Neural cell (in vitro differentiated cells): Measurements from ENCODE around the gene IL22RA2. TPM values are rescaled to one million over a fixed set of nuclear protein-coding genes. Genes with fewer than 3 reads are reported as not detected.

Source experiments
- H2AFZ ChIP-seq: fragments of 200-600, 300-800 bp; sonication (generic), shearing (Covaris generic); 2 replicates; pipeline ENCODE4 v1.6.0; 2014; ENCODE audit warnings: low read depth, mild to moderate bottlenecking, antibody characterized with exemption, low read length, moderate library complexity
- H3F3A ChIP-seq: fragments of 200-600 bp; shearing (Covaris generic); 2 replicates; pipeline ENCODE4 v1.6.1; 2016; ENCODE audit warnings: mild to moderate bottlenecking, moderate library complexity, mixed read lengths, antibody characterized with exemption, low read length; ENCODE audit not compliant: insufficient read depth, poor library complexity, severe bottlenecking
- H3K27ac ChIP-seq: fragments of 200-600, 300-800 bp; sonication (generic), shearing (Covaris generic); 2 replicates; pipeline ENCODE4 v1.5.1; 2014; ENCODE audit warnings: mild to moderate bottlenecking, low read length, moderate library complexity
- H3K27me3 ChIP-seq: fragments of 300-800, 200-600 bp; sonication (generic), shearing (Covaris generic); 2 replicates; pipeline ENCODE4 v1.6.0; 2014; ENCODE audit warnings: mild to moderate bottlenecking, low read depth, low read length, moderate library complexity; ENCODE audit not compliant: insufficient read depth
- H3K36me3 ChIP-seq: fragments of 300-800, 200-600 bp; sonication (generic), shearing (Covaris generic); 2 replicates; pipeline ENCODE4 v1.5.1; 2014; ENCODE audit warnings: mild to moderate bottlenecking, antibody characterized with exemption, low read length, moderate library complexity; ENCODE audit not compliant: insufficient read depth
- H3K4me2 ChIP-seq: fragments of 300-800, 200-600 bp; sonication (generic), shearing (Covaris generic); 2 replicates; pipeline ENCODE4 v1.6.0; 2014; ENCODE audit warnings: mild to moderate bottlenecking, low read length
- H3K4me3 ChIP-seq: fragments of 300-800, 200-600 bp; sonication (generic), shearing (Covaris generic); 2 replicates; pipeline ENCODE4 v1.5.1; 2014; ENCODE audit warnings: mild to moderate bottlenecking, low read length, moderate library complexity
- H3K79me2 ChIP-seq: fragments of 200-600 bp; shearing (Covaris generic); replicated peaks from 2 replicates; pipeline ENCODE4 v1.6.0; 2014; ENCODE audit warnings: mild to moderate bottlenecking, low read length, moderate library complexity; ENCODE audit not compliant: insufficient read depth
- H3K9ac ChIP-seq: fragments of 300-800, 200-600 bp; sonication (generic), shearing (Covaris generic); 2 replicates; pipeline ENCODE4 v1.6.1; 2016; ENCODE audit warnings: mild to moderate bottlenecking, low read length, mixed read lengths
- H3K9me2 ChIP-seq: fragments of 200-600 bp; shearing (Covaris generic); 2 replicates; pipeline ENCODE4 v1.6.1; 2016; ENCODE audit warnings: mild to moderate bottlenecking, low read length, mixed read lengths; ENCODE audit not compliant: insufficient read depth
- H3K9me3 ChIP-seq: fragments of 200-600, 300-800 bp; sonication (generic), shearing (Covaris generic); 2 replicates; pipeline ENCODE4 v1.6.1; 2016; ENCODE audit warnings: mild to moderate bottlenecking, mixed run types, low read length, moderate library complexity, mixed read lengths
- H4K20me1 ChIP-seq: fragments of 200-600 bp; shearing (Covaris generic); 2 replicates; pipeline ENCODE4 v1.6.1; 2016; ENCODE audit warnings: mild to moderate bottlenecking, mixed run types; ENCODE audit not compliant: insufficient read depth
- EP300 ChIP-seq: fragments of 450-650 bp; conservative IDR thresholded peaks from 2 replicates; pipeline ENCODE4 v1.6.1; 2014; ENCODE audit warnings: antibody characterized with exemption, mild to moderate bottlenecking, moderate library complexity; ENCODE audit not compliant: poor library complexity, severe bottlenecking
- EZH2 ChIP-seq: fragments of 200-600, 300-800 bp; shearing (Covaris generic), sonication (generic); IDR thresholded peaks from 2 replicates; pipeline ENCODE4 v1.6.1; 2014; ENCODE audit warnings: antibody characterized with exemption, low read length, borderline replicate concordance, mild to moderate bottlenecking; ENCODE audit not compliant: insufficient read depth, poor library complexity, severe bottlenecking
- MXI1 ChIP-seq: fragments of 450-650 bp; conservative IDR thresholded peaks from 2 replicates; pipeline ENCODE4 v1.6.1; 2014; ENCODE audit warnings: antibody characterized with exemption, mild to moderate bottlenecking; ENCODE audit not compliant: poor library complexity, severe bottlenecking
- POLR2AphosphoS5 ChIP-seq: IDR thresholded peaks from 2 replicates; pipeline ENCODE4 v1.6.1; 2012
- RAD21 ChIP-seq: fragments of 450-650 bp; conservative IDR thresholded peaks from 2 replicates; pipeline ENCODE4 v1.6.1; 2014; ENCODE audit warnings: antibody characterized with exemption, mild to moderate bottlenecking, moderate library complexity
- SMC3 ChIP-seq: fragments of 450-650 bp; conservative IDR thresholded peaks from 2 replicates; pipeline ENCODE4 v1.6.1; 2014; ENCODE audit warnings: antibody characterized with exemption, mild to moderate bottlenecking, moderate library complexity; ENCODE audit not compliant: poor library complexity
- TAF1 ChIP-seq: IDR thresholded peaks from 2 replicates; pipeline ENCODE4 v1.6.1; 2012; ENCODE audit warnings: low read depth
- polyA plus RNA-seq: library from polyadenylated mRNA; depleted of rRNA; stranded (reverse); fragments of >200 nt; gene quantifications from 2 replicates; pipeline ENCODE4 v1.2.3, GENCODE V29; 2014
- TF ChIP-seq, protein P1 (sequence below): fragments of 450-650 bp; IDR thresholded peaks from 2 replicates; pipeline ENCODE4 v1.5.1; 2014; ENCODE audit warnings: antibody characterized with exemption, mild to moderate bottlenecking, moderate library complexity; ENCODE audit not compliant: poor library complexity, severe bottlenecking
- TF ChIP-seq, protein P2 (sequence below): IDR thresholded peaks from 2 replicates; pipeline ENCODE4 v1.6.1; 2012; ENCODE audit warnings: borderline replicate concordance

IL22RA2 gene
- polyA plus RNA-seq, 1 donor from 2014 or later: not detected

DNA sequence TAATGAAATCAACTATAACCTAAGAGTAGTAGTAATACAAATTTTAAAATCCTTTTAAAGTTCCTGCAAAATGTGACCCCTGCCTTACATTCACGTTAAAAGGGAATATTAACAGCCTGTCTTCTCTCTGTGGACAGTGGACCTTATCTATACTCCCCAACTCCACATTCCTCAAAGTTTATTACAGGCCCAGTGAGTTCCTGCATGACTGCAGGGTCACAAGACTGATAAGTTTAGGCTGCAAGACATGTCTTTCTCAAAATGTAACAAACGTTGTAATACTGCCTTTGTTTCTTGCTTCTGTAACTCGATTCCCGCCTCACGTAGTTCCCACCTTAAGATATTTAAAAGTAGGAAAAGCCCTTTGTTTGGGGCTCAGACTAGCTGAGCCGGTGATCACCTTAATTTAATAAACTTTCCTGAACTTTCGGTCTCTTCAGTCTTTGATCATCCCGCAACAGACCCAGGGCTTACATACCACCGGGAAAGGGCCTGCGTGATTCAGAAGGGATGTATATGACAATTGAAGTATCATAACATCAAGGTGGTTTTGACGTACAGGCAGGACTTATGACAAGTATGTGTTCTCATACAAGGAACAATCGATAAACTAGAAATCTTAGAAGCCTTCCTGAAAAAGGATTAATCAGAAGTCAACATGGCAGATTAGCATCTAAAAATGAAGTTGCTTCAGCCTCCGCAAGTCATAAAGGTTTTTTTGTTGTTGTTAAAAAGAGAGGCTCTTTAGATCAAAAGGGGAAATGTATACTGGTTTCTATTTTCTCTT lies 3.0 kb downstream of the IL22RA2 start:
- Histone ChIP-seq H3K9ac (no peak overlapping the region), H4K20me1 (no peaks in the 10 kb centered on the region), H3K36me3 (no peaks in the 10 kb centered on the region), H3F3A (no peaks in the 10 kb centered on the region), H3K79me2 (no peaks in the 10 kb centered on the region), H3K4me2 (no peak overlapping the region), H2AFZ (no peak overlapping the region), H3K9me2 (no peaks in the 10 kb centered on the region), H3K9me3 (no peaks in the 10 kb centered on the region), H3K4me3 (no peak overlapping the region), H3K27ac (no peak overlapping the region), H3K27me3 (no peaks in the 10 kb centered on the region)
- TF ChIP-seq, protein P1, sequence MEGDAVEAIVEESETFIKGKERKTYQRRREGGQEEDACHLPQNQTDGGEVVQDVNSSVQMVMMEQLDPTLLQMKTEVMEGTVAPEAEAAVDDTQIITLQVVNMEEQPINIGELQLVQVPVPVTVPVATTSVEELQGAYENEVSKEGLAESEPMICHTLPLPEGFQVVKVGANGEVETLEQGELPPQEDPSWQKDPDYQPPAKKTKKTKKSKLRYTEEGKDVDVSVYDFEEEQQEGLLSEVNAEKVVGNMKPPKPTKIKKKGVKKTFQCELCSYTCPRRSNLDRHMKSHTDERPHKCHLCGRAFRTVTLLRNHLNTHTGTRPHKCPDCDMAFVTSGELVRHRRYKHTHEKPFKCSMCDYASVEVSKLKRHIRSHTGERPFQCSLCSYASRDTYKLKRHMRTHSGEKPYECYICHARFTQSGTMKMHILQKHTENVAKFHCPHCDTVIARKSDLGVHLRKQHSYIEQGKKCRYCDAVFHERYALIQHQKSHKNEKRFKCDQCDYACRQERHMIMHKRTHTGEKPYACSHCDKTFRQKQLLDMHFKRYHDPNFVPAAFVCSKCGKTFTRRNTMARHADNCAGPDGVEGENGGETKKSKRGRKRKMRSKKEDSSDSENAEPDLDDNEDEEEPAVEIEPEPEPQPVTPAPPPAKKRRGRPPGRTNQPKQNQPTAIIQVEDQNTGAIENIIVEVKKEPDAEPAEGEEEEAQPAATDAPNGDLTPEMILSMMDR: no peak
- TF ChIP-seq TAF1 (no peak), EZH2 (no peak), POLR2AphosphoS5 (no peak), MXI1 (no peak), EP300 (no peak), RAD21 (no peak), SMC3 (no peak)
- TF ChIP-seq, protein P2, sequence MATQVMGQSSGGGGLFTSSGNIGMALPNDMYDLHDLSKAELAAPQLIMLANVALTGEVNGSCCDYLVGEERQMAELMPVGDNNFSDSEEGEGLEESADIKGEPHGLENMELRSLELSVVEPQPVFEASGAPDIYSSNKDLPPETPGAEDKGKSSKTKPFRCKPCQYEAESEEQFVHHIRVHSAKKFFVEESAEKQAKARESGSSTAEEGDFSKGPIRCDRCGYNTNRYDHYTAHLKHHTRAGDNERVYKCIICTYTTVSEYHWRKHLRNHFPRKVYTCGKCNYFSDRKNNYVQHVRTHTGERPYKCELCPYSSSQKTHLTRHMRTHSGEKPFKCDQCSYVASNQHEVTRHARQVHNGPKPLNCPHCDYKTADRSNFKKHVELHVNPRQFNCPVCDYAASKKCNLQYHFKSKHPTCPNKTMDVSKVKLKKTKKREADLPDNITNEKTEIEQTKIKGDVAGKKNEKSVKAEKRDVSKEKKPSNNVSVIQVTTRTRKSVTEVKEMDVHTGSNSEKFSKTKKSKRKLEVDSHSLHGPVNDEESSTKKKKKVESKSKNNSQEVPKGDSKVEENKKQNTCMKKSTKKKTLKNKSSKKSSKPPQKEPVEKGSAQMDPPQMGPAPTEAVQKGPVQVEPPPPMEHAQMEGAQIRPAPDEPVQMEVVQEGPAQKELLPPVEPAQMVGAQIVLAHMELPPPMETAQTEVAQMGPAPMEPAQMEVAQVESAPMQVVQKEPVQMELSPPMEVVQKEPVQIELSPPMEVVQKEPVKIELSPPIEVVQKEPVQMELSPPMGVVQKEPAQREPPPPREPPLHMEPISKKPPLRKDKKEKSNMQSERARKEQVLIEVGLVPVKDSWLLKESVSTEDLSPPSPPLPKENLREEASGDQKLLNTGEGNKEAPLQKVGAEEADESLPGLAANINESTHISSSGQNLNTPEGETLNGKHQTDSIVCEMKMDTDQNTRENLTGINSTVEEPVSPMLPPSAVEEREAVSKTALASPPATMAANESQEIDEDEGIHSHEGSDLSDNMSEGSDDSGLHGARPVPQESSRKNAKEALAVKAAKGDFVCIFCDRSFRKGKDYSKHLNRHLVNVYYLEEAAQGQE: no peak

DNA sequence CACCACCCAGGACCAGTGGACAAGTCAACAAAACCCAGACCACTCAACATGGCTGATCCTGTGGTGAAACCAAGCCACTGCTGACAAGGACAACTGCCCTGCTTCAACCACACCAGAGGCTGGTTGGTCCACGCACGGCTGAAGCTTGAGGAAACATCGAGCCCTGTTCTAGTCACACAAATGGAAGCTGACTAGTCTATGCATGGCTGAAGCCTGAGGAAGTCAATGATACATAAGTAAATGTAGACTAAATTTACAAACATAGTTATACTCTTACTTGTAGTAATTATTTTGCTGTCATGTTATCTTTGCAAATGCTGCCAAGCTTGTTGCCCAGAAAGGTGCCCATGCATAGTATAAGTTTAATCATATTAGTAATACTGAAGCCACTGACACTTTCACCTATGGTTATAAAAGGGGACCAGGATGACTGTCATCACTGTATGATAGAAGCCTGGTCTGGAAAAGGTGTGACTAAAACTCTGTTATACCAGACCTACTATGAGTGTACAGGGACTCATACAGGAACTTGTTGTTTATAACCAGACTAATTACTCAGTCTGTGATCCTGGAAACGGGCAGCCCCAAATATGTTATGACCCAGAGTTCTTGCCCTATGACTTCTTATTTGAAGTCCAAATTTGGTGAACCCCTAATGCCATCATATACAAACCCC lies 5.6 kb downstream of the IL22RA2 start:
- no peaks in the 10 kb centered on the region for H3K27me3 ChIP-seq
- H2AFZ ChIP-seq: no peak overlapping the region
- H3K9me2 ChIP-seq: no peaks in the 10 kb centered on the region
- no peaks in the 10 kb centered on the region for H3K9me3 ChIP-seq
- H3K27ac ChIP-seq: no peak overlapping the region
- no peak overlapping the region for H3K4me2 ChIP-seq
- H3K36me3 ChIP-seq: no peaks in the 10 kb centered on the region
- H4K20me1 ChIP-seq: no peaks in the 10 kb centered on the region
- H3K9ac ChIP-seq: no peak overlapping the region
- no peaks in the 10 kb centered on the region for H3K79me2 ChIP-seq
- no peak for TF ChIP-seq POLR2AphosphoS5
- no peak for TF ChIP-seq SMC3
- no peak overlapping the region for H3K4me3 ChIP-seq
- H3F3A ChIP-seq: no peaks in the 10 kb centered on the region
